Measurements from ENCODE around the gene CRAMP1.

Gene CRAMP1

DNA sequence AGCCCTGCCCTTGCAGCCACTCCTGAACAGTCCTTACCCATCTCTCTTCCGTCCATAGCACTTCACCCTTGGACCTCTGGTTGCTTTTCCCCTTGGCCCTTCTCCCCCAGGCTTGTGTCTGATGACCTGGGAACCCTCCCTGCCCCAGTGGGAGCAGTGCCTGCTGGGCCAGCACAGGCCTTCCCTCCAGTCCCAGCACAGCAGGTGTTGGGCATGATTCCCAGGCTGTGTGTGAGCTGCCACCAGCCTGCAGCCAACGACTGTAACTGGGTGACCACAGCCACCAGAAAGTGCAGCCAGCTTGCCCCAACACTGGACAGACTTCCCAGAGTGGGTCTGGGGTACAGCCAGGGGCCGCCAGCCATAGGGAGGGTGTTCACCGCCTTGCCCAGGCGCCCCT, 30.0 kb downstream of the CRAMP1 start:
- H3K27ac ChIP-seq: no peak overlapping the region
- TF ChIP-seq, protein P1, sequence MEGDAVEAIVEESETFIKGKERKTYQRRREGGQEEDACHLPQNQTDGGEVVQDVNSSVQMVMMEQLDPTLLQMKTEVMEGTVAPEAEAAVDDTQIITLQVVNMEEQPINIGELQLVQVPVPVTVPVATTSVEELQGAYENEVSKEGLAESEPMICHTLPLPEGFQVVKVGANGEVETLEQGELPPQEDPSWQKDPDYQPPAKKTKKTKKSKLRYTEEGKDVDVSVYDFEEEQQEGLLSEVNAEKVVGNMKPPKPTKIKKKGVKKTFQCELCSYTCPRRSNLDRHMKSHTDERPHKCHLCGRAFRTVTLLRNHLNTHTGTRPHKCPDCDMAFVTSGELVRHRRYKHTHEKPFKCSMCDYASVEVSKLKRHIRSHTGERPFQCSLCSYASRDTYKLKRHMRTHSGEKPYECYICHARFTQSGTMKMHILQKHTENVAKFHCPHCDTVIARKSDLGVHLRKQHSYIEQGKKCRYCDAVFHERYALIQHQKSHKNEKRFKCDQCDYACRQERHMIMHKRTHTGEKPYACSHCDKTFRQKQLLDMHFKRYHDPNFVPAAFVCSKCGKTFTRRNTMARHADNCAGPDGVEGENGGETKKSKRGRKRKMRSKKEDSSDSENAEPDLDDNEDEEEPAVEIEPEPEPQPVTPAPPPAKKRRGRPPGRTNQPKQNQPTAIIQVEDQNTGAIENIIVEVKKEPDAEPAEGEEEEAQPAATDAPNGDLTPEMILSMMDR (conservative IDR thresholded peaks at IDR 0.05): no peak

- TF ChIP-seq, protein P1 (conservative IDR thresholded peaks at IDR 0.05): no peak
- H3K27ac ChIP-seq: no peak overlapping the region
These were observed 30.6 kb downstream of the CRAMP1 start for GRCh38 chr16:1642753-1643152.

GRCh38 chr16:1643521-1643920, 31.4 kb downstream of the CRAMP1 start:
- no peak overlapping the region for H3K27ac ChIP-seq
- TF ChIP-seq, protein P1 (conservative IDR thresholded peaks at IDR 0.05): no peak

DNA sequence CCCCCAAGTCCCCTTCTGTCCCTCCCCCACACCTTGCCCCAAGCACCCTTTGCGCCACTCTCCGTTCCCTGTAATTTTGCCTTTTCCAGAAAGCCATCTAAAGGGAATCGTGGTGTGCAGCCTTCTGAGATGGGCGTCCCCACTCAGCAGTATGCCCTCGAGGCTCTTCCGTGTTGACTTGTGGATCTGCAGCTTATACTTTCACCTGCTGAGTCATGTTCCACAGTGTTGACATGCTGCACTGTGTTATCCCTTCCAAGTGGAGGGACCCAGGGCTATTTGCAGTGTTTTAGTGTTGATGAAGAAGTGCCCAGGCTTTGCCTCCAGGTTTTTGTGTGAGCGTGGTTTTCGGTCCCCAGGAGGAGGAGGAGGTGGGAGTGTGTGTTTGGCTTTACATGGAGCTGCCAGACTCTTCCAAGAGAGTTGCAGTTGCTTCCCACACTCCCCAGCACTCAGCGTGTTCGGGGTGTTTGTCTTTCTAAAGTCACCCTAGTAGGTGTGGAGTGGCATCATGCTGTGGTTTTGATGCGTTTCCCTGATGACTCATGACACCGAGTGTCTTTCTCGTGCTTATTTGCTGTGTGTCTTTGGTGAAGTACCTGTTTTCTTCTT, 33.9 kb downstream of the CRAMP1 start:
- H3K27ac ChIP-seq: no peak overlapping the region
- TF ChIP-seq, protein P1 (conservative IDR thresholded peaks at IDR 0.05): no peak

- H3K27ac ChIP-seq: no peak overlapping the region
- TF ChIP-seq, protein P1 (conservative IDR thresholded peaks at IDR 0.05): no peak
These were observed 35.7 kb downstream of the CRAMP1 start for GRCh38 chr16:1647856-1648255.

DNA sequence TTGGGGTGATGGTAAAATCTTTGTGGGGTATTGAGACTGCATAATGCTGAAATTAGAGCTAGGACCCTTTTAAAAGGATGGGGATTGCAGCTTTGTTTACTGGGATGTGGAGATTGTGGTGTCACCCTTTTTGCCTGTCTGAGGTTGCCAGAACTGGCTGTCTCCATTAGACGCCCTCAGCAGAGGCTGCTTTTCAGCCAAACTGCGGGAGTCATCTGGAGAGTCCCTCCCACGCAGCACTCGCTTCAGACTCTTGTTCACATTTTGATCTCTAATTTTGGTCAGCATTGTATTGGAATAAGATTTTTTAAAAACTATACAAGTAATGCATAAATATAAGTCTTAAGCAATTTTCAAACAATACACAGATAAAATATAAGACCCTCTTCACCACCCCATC, 38.0 kb downstream of the CRAMP1 start:
- H3K27ac ChIP-seq: no peak overlapping the region
- TF ChIP-seq, protein P1 (conservative IDR thresholded peaks at IDR 0.05): no peak

DNA sequence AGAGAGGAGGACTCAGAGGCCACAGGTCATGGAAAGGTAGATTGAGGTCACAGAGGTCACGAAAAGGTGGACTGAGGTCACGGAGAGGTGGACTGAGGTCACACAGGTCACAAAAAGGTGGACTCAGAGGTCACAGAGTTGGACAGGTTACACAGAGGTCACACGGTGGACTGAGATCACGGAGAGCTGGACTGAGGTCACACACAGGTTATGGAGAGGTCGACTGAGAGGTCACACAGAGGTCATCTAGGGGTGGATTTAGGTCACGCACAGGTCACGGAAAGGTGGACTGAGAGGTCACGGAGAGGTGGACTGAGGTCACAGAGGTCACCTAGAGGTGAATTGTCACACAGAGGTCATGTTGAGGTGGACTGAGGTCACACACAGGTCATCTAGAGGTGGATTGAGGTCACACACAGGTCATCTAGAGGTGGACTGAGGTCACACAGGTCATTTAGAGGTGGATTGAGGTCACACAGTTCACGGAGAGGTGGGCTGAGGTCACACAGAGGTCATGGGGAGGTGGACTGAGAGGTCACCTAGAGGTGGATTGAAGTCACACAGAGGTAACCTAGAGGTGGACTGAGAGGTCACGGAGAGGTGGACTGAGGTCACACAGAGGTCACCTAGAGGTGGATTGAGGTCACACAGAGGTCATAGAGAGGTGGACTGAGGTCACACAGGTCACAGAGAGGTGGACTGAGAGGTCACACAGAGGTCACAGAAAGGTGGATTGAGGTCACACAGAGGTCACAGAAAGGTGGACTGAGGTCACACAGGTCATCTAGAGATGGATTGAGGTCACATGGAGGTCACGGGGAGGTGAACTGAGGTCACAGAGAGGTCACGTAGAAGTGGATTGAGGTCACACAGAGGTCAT, 39.2 kb downstream of the CRAMP1 start:
- TF ChIP-seq, protein P1 (conservative IDR thresholded peaks at IDR 0.05): no peak
- H3K27ac ChIP-seq: no peak overlapping the region

Data from VCaP (cell line).